Adrenal gland (tissue), 12 donors: ENCODE measurements around the gene ENOX1. TPM values are rescaled to one million over a fixed set of nuclear protein-coding genes. Genes with fewer than 3 reads are reported as not detected.

Source experiments
- DNase-seq, 7 donors: peaks; one replicate each; pipeline ENCODE4 v3.0.0-alpha.2; 2019 to 2020
- H3K27ac ChIP-seq, 5 donors: fragments of 200-600 bp; sonication (generic) in 4 of 5; 1 replicate in 3 of 5; 2 replicates in 2 of 5; pipeline versions ENCODE4 v1.5.1 to v1.8.0; 2016 to 2020; ENCODE audit warnings: mild to moderate bottlenecking in 1 of 5
- H3K27me3 ChIP-seq: fragments of 200-600 bp; 2 replicates; pipeline ENCODE4 v1.8.0; 2021
- H3K36me3 ChIP-seq, 2 donors: fragments of 200-600 bp; replicated peaks in 1 of 2; 1 replicate in 1 of 2; 2 replicates in 1 of 2; pipeline versions ENCODE4 v1.5.1 to v1.8.0; 2018 to 2022
- H3K4me1 ChIP-seq, 2 donors: fragments of 200-600 bp; replicated peaks in 1 of 2; 1 replicate in 1 of 2; 2 replicates in 1 of 2; pipeline versions ENCODE4 v1.5.1 to v1.8.0; 2018 to 2021
- H3K4me3 ChIP-seq, 4 donors: fragments of 200-600 bp; sonication (generic) in 3 of 4; one replicate each; pipeline ENCODE4 v1.5.1; 2016 to 2018
- H3K9me3 ChIP-seq, 3 donors: fragments of 200-600 bp; sonication (generic) in 1 of 3; replicated peaks in 1 of 3; 1 replicate in 2 of 3; 2 replicates in 1 of 3; pipeline versions ENCODE4 v1.5.1 to v1.8.0; 2016 to 2021
- POLR2A ChIP-seq, 2 donors: fragments of 450-650 bp; IDR thresholded peaks; one replicate each; pipeline ENCODE4 v1.6.1; 2017; ENCODE audit warnings: antibody characterized with exemption in 2 of 2, mild to moderate bottlenecking in 2 of 2, moderate library complexity in 1 of 2
- WGBS, 4 donors: extraction: QIAGEN DNeasy Blood & Tissue Kit in 2 of 4; methylation state at CpG; one replicate each; pipeline versions ENCODE4 v1.1.5 to v1.1.7; 2013 to 2017; 5-methylcytosine and 5-hydroxymethylcytosine counted together
- intact Hi-C, 2 donors: fragments of 100-400 bp; cut with DNase I; formaldehyde crosslinking; loops; one replicate each; pipeline versions ENCODE4 v1.14.1 to v1.15.0; 2022 to 2023
- polyA plus RNA-seq, 3 donors: library from polyadenylated mRNA; stranded (reverse); fragments of 200-250 nt in 2 of 3; fragments of 350-450 nt in 1 of 3; fragmentation: Illumina TruSeq in 1 of 3; extraction: RNeasy Lipid Tissue Mini Kit (QIAGEN cat#74804) in 1 of 3; gene quantifications; one replicate each; pipeline ENCODE4 v1.2.3, GENCODE V29; 2013 to 2014
- total RNA-seq, 9 donors: library from RNA; depleted of rRNA in 4 of 9; stranded (reverse); fragments of >200 nt in 4 of 9; fragments of 120-200 nt in 1 of 9; fragmentation: NEBNext Ultra II Directional in 1 of 9; extraction: Animal tissue kit (Norgen Biotek cat#: 25700) in 1 of 9; gene quantifications; one replicate each; pipeline versions ENCODE4 v1.1.0 to v1.2.4, GENCODE V29; 2013 to 2023
- TF ChIP-seq, protein P1 (sequence below), 6 experiments: fragments of 450-650 bp in 4 of 6; fragments of 200-600 bp in 2 of 6; sonication (generic) in 1 of 6; IDR thresholded peaks; 1 replicate in 5 of 6; 2 replicates in 1 of 6; pipeline versions ENCODE4 v1.5.1 to v1.8.0; 2016 to 2021; ENCODE audit warnings: antibody characterized with exemption in 6 of 6, mild to moderate bottlenecking in 2 of 6, moderate library complexity in 1 of 6
- donor health status: healthy with polysubstance abuse.
- donor health status: Bipolar disorder and iron deficiency.
- donor health status: DM: yes; HTN: yes; CAD: no.
- donor health status: DM: no; HTN: no; CAD: no.
- donor health status: DM: no; HTN: no; CAD: no.
- donor health status: DM: yes; HTN: yes; CAD: no.

Gene ENOX1
- total and polyA plus RNA-seq, 12 donors = 0.25 to 5.8 (median 1.6) TPM

DNA sequence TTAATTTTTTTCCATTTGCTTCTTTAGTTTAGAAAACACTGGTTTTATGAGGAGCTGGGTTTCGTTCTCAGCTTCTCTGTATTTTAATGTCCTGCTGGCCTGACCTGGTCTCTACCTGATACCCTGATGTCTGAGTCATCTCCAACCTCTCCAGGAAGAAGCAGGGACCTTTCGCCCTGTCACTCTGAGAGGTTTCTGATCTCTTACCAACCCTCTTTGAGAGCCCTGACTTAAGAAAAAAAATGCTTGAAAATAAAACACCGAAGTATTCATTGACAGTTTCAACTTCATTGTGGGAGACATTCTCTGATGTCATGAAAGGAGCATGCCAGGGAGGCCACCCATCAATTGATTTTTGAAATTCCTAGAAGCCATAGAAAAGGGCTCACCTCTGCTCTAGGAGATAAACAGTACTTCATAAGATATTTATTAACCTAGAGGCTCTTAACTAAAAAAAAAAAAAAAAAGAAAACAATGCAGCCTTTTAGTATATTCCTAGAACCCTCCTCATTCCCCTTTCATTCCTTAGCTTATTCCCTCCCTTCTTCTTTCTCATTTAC, 234.8 kb downstream of the ENOX1 start:
- 89 to 96% (median 93%) methylated on average over 3 of the region's 3 CpGs for WGBS, 4 donors
- Histone ChIP-seq H3K4me3 (no peak overlapping the region), H3K27ac (no peak overlapping the region), H3K36me3 (no peaks in the 10 kb centered on the region), H3K27me3 (no peaks in the 10 kb centered on the region), H3K9me3 (no peaks in the 10 kb centered on the region), H3K4me1 (no peaks in the 10 kb centered on the region)
- DNase-seq = no peak
- no peak for TF ChIP-seq POLR2A (IDR thresholded peaks at IDR 0.05)
- TF ChIP-seq, protein P1, sequence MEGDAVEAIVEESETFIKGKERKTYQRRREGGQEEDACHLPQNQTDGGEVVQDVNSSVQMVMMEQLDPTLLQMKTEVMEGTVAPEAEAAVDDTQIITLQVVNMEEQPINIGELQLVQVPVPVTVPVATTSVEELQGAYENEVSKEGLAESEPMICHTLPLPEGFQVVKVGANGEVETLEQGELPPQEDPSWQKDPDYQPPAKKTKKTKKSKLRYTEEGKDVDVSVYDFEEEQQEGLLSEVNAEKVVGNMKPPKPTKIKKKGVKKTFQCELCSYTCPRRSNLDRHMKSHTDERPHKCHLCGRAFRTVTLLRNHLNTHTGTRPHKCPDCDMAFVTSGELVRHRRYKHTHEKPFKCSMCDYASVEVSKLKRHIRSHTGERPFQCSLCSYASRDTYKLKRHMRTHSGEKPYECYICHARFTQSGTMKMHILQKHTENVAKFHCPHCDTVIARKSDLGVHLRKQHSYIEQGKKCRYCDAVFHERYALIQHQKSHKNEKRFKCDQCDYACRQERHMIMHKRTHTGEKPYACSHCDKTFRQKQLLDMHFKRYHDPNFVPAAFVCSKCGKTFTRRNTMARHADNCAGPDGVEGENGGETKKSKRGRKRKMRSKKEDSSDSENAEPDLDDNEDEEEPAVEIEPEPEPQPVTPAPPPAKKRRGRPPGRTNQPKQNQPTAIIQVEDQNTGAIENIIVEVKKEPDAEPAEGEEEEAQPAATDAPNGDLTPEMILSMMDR (IDR thresholded peaks at IDR 0.05) = no peak
- intact Hi-C loops = no loop called here

DNA sequence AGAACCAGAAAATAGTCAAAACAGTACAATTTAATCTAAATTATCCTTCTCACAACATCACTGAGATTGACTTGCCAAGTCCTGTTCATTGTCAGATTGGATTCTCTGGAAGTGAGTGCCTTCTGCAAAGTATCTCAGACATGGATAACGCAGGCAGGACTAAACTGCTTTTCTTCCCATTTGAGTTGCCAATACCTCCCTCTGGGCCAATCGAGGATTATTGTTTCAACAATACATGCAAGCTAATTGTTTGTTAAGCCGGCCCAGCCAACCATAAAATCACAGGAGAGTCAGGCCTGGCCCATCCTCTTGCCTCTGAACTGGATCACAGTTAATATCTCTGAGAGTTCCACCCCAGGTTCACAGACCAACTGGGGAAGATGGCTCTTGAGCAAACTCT, 240.0 kb downstream of the ENOX1 start:
- 63 to 86% (median 72%) methylated on average over 3 of the region's 3 CpGs for WGBS, 4 donors
- DNase-seq = no peak
- Histone ChIP-seq H3K27me3 (no peaks in the 10 kb centered on the region), H3K36me3 (no peaks in the 10 kb centered on the region), H3K4me1 (peaks cover 0 to 4% of the 10 kb centered on the region in 2 donors), H3K9me3 (no peaks in the 10 kb centered on the region), H3K4me3 (no peak overlapping the region), H3K27ac (peak overlapping the region in 1 of 5 donors; percentile 35)
- TF ChIP-seq POLR2A (IDR thresholded peaks at IDR 0.05) = no peak
- TF ChIP-seq, protein P1 (IDR thresholded peaks at IDR 0.05) = no peak
- intact Hi-C loops = no loop called here

DNA sequence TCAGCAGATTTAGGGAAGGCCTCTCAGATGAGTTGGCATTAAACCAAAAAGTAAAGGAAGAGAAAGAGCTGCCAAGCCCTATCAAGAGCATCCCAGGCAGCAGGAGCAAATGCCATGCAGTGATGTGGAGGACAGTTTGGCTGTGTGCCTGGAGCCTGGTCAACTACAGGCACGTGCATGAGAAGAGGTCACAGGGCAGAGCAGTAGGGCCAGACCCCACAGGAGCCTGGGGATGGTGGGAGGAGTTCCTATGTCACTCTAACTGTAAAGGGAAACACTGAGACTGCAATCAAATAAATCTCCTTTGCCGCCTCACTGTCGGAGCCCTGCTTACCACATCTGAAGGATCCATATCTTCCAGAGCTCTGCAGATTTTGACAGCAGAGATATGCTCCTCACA, 240.5 kb downstream of the ENOX1 start:
- intact Hi-C loops = no loop called here
- H3K9me3 ChIP-seq = no peaks in the 10 kb centered on the region
- DNase-seq = peak in 4 of 7 donors; percentile 11 to 27 (median 15)
- no peaks in the 10 kb centered on the region for H3K36me3 ChIP-seq
- peaks cover 0 to 4% of the 10 kb centered on the region in 2 donors for H3K4me1 ChIP-seq
- 23 to 58% (median 53%) methylated on average over 3 of the region's 3 CpGs for WGBS, 4 donors
- no peaks in the 10 kb centered on the region for H3K27me3 ChIP-seq
- TF ChIP-seq, protein P1 (IDR thresholded peaks at IDR 0.05) = no peak
- TF ChIP-seq POLR2A (IDR thresholded peaks at IDR 0.05) = no peak
- H3K27ac ChIP-seq = no peak overlapping the region
- H3K4me3 ChIP-seq = no peak overlapping the region

DNA sequence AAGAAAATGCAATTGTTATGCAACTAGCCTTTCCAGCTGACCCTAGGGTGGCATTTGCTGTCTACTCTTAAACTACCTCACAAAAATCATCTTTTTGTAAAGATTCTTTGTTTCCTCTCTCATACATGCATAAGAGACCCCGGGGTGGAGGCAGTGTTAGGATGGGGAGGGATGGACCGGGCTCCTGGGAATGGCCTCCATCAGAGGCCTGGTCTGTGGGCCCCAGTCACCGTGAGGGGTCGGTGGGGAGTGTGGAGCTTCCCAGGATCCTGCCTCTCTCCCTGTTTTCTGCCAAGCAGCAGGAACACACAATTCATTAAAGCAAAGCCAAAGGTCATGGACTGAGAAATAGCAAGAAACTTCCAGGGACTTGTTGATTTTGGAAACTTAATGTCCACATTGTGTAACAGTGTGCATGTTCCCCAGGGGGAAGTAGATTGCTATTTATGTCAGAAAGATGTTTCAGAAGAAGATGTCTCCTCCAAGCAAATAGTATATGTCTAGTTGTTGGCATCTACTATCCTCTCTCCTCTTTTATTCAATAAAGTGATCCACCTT, 241.4 kb downstream of the ENOX1 start:
- H3K4me1 ChIP-seq = peaks cover 0 to 4% of the 10 kb centered on the region in 2 donors
- H3K27me3 ChIP-seq = no peaks in the 10 kb centered on the region
- no peaks in the 10 kb centered on the region for H3K9me3 ChIP-seq
- H3K4me3 ChIP-seq = no peak overlapping the region
- whole genome bisulfite sequencing, 4 donors = 68 to 80% (median 72%) methylated on average over 4 of the region's 4 CpGs
- H3K27ac ChIP-seq = peak overlapping the region in 2 of 5 donors; percentile 13 to 51
- intact Hi-C loops = no loop called here
- TF ChIP-seq, protein P1 (IDR thresholded peaks at IDR 0.05) = no peak
- TF ChIP-seq POLR2A (IDR thresholded peaks at IDR 0.05) = no peak
- no peaks in the 10 kb centered on the region for H3K36me3 ChIP-seq
- peak in 1 of 7 donors; percentile 11 for DNase-seq
